DMS153 treated with DMSO at 0.1 percent for 48 hours (cell line): ENCODE measurements around the gene LAT.
"Not testable (repeated sequence)": the region's sequence is repeated elsewhere in the genome, so short reads cannot be mapped to it uniquely, and the experiment has no call there.

Experiments
- DNase-seq: peaks from one replicate; lab custom pipeline; 2025; ENCODE audit not compliant: unreplicated experiment; lab: John Stamatoyannopoulos, UW

LAT gene

DNA sequence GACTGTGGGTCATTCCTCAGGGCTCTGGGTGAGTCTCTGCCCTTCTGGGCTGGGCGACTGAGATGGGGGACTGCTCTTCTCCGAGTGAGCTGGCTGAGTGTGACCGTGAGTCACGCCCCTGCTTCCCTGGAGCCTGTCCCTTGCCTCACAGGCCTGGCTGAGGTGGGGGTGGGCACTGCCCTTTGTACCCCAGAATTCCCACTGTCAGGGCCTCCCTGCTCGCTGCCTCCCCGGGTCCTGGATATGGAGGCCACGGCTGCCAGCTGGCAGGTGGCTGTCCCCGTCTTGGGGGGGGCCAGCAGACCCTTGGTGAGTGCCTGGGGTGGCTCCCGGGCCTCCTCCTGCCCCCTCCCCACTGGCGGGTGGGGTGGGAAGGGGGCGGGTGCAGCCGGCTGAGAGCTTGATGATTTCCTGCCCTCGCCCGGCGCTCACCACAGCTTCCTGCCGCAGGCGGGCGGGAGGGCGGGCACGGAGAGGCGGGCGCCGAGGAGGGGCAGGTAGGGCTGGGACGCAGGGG is at the start of gene LAT:
Gene LAT (plus strand): TSS at position 434 of the 517 bp plus-strand sequence. CDS start 366 bp downstream, outside the sequence.
- peak; percentile 29 for DNase-seq

- DNase-seq = no peak
Observed at GRCh38 chr16:28935346-28935745, 49.5 kb upstream of the LAT start.

- peak; percentile 51 for DNase-seq
Observed at GRCh38 chr16:28935924-28936783, 48.7 kb upstream of the LAT start.

DNA sequence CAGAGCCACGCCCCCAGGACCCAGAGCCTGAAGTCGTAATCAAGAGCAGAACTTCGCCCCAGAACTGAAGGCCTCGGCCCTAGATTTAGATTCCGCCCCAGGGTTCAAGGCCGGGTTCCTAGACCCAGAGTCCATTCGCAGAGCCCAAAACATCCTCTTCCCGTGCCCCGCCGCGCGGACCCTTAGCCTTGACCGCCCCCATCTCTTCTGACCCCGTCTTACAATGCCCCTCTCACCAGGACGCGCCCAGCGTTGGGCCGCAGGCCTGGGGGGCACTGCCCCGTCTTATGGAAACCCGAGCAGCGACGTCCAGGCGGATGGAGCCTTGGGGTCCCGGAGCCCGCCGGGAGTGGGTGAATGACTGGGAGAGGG is 48.1 kb upstream of the LAT start:
- no peak for DNase-seq

GRCh38 chr16:28937222-28937876 is 47.5 kb upstream of the LAT start:
- DNase-seq = no peak

GRCh38 chr16:28938721-28939120 is 46.1 kb upstream of the LAT start:
- no peak for DNase-seq

DNA sequence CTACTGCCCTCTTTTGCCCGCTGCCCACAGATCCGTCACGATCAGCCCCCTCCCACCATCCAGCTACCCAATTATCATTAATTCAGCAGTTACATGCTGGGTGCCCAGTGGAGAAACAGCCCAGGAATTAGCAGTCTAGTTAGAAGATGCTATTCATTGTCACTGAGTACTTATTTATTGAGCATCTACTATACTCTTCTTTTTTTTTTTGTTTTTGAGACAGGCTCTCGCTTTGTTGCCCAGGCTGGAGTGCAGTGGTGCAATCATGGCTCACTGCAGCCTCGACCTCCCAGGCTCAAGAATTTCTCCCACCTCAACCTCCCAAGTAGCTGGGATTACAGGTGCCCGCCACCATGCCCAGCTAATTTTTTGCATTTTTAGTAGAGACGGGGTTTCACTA is 45.0 kb upstream of the LAT start:
- not testable (repeated sequence) for DNase-seq

DNA sequence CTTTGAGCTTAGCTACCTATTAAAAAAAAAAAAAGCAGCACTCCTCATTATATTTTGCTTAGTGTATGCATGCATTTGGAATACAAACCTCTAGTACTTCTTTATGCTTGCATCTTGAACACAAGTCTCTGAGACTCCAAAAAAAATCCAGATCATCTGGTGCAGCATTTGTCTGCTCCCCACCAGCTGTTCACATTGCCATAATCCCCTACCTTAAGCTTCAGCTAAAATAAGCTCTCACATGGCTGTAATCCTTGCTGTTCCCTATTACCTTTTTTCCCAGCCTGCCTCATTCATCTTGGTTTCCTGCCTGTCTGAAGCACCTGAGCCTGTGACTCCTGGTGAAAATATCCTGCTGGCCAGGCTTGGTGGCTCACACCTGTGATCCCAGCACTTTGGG is 41.6 kb upstream of the LAT start:
- no peak for DNase-seq

DNA sequence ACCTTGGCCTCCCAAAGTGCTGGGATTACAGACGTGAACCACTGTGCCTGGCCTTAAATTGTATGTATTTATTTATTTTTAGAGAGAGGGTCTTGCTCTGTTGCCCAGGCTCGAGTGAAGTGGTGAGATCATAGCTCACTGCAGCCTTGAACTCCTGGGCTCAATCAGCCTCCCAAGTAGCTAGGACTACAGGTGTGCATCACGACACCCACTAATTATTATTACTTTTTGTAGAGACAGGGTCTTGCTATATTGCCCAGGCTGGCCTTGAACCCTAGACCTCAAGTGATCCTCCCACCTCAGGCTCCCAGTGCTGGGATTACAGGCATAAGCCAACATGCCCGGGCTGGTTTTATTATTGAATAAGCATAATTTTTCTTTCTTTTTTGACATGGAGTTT is 38.2 kb upstream of the LAT start:
- no peak for DNase-seq

GRCh38 chr16:28950648-28951409 is 34.0 kb upstream of the LAT start, which contains the start of gene NFATC2IP:
TSS of gene NFATC2IP (plus strand) at chr16:28950937. CDS start at chr16:28951012, 75 bp downstream.
- DNase-seq = peak; percentile 99

DNA sequence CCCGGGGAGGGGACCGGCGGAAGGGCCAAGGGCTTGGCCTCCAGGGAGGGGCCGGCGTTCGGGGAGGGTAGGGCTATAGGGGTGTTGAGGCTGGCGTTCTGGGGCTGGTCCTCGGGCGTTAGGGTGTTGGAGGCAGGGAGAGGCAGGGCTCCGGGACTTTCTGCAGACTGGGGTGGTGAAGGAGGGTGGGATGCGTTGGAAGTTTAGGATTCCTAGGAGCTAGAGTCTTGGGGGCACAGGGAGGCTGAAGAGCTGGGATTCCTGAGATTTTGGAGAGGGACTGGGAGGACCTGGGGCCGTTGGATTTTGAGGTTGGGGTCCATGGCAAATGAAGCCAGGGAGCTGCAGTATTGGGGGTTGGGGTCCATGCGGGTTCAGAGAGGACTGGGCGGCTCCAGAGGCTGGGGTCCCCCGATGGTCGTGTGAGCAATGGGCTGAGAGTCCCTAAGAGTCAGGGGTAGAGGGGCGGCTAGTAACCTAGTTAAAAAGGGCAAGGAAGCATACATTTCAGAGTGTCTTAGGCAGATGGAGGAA is 33.4 kb upstream of the LAT start:
- no peak for DNase-seq

GRCh38 chr16:28958216-28958615 is 26.6 kb upstream of the LAT start:
- DNase-seq = no peak

GRCh38 chr16:28958836-28959235 is 26.0 kb upstream of the LAT start:
- DNase-seq = no peak

- no peak for DNase-seq
Observed at GRCh38 chr16:28964072-28964471, 20.8 kb upstream of the LAT start.

DNA sequence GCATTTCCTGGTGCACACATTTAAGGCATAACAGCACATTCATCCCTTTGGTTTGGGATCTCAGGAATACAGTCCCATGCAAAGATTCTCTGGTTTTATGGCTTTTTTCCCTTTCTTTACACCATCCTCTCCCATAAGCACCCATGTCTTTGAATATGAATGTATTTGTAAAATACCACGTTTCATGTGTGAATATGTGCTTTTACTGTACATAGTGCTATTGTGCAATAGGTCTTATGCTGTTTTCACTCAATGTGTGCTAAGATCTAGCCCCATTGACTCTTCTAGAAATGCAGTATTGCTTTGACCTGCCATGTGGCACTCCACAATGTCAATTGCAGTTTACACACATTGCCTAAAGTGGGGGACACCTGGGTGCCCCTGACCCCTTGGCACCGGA is 20.4 kb upstream of the LAT start:
- DNase-seq = no peak

- no peak for DNase-seq
Observed at GRCh38 chr16:28967156-28967555, 17.7 kb upstream of the LAT start.

GRCh38 chr16:28969696-28970095 is 15.2 kb upstream of the LAT start:
- not testable (repeated sequence) for DNase-seq

DNA sequence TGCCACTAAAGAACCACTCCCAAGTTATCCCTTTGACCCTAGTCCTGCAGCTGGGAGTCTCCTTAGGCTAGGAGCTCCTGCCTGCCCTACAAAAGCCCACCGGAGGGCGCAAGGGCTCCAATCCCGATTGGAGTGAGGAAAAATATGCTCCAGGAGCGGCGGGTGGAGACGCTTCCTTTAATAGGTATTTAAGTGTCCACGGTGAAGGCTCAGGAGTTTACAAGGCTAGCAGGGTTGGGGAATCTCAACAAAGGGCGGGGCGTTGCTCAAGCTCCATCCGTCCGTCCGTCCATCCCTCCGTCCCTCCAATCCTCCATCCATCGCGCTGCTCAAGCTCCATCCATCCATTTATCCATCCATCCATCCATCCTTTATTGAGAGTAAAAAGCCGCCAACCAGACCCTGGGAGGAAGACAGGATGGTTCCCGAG is 10.8 kb upstream of the LAT start:
- DNase-seq = peak; percentile 5

DNA sequence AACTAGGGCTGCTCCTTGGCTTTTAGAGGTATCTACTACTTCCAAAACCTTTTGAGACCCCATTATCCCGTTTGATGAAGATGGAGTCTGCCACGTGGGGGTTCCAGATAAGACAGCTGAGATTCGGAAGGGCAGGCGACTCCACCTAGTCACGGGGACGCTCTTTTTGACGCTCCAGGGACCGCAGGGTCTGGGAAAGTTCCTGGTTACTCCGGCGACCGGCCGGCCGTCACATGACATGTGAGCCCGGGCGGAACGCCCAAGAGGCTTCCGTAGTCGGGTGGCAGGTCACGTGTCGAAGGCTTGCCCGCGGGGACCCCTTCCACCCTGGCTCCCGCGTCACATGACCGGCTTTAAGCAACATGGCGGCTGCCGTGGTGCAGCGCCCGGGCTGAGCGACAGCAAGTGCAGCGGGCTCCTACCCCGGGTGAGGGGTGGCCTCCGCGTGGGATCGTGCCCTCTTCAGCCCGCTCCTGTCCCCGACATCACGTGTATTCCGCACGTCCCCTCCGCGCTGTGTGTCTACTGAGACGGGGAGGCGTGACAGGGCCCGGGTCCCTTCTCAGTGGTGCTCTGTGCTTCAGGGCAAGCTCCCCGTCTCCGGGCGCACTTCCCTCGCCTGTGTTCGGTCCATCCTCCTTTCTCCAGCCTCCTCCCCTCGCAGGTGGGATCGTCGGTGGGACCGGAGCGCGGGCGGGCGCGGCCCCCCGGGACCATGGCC is 10.3 kb upstream of the LAT start, which contains the start of gene SPNS1:
Gene SPNS1 (plus strand): TSS at position 342 of the 721 bp plus-strand sequence. CDS start 374 bp downstream, at position 716.
- peak; percentile 88 for DNase-seq

GRCh38 chr16:28975158-28975599 is 9.7 kb upstream of the LAT start:
- no peak for DNase-seq
